ENCODE data around the gene EIF1B.

EIF1B gene

GRCh38 chr3:40355410-40355809 lies 45.9 kb downstream of the EIF1B start:
- no peak for DNase-seq

- no peak for DNase-seq
These were observed 48.9 kb downstream of the EIF1B start for GRCh38 chr3:40358454-40358853.

Measured in amniotic stem cell (primary cell).